WTC11 (cell line): ENCODE measurements around the gene FRMD5. TPM values are rescaled to one million over a fixed set of nuclear protein-coding genes. Genes with fewer than 3 reads are reported as not detected.
"Not testable (repeated sequence)": the region's sequence is repeated elsewhere in the genome, so short reads cannot be mapped to it uniquely, and the experiment has no call there.

Experiments used
- ATAC-seq: fragments of 200-7000 bp; cut with Tn5 transposase; 2 replicates; pipeline ENCODE4 v1.10.0; 2021; ENCODE audit warnings: mild to moderate bottlenecking, moderate library complexity
- CTCF ChIA-PET: fragments of 300-600 bp; sonication (Branson Sonifier 250); formaldehyde crosslinking; loops from one replicate; lab custom pipeline; 2021; ENCODE audit warnings: antibody characterized with exemption; lab: Charles Lee
- POLR2A ChIA-PET: fragments of 350-600 bp; sonication (Branson Sonifier 250); formaldehyde crosslinking; loops from one replicate; lab custom pipeline; 2021; ENCODE audit warnings: antibody characterized with exemption; lab: Charles Lee
- DNase-seq: peaks from one replicate; pipeline ENCODE4 v3.0.0; 2021; ENCODE audit warnings: low spot score
- H3K27ac Mint-ChIP-seq: 2 replicates; pipeline ENCODE4 v1.8.0; 2021; ENCODE audit warnings: mixed read lengths
- H3K27me3 Mint-ChIP-seq: 2 replicates; pipeline ENCODE4 v1.8.0; 2021; ENCODE audit warnings: low read depth, mild to moderate bottlenecking, moderate library complexity, mixed read lengths
- H3K36me3 Mint-ChIP-seq: 2 replicates; pipeline ENCODE4 v1.8.0; 2021; ENCODE audit warnings: mixed read lengths
- H3K4me1 Mint-ChIP-seq: 2 replicates; pipeline ENCODE4 v1.8.0; 2022; ENCODE audit warnings: mixed read lengths
- H3K4me3 Mint-ChIP-seq: 2 replicates; pipeline ENCODE4 v1.8.0; 2021; ENCODE audit warnings: mild to moderate bottlenecking, moderate library complexity, mixed read lengths
- H3K9me3 Mint-ChIP-seq: 2 replicates; pipeline ENCODE4 v1.8.0; 2021; ENCODE audit warnings: mixed read lengths
- ATF1 ChIP-seq: sonication (generic); formaldehyde crosslinking; IDR thresholded peaks from 2 replicates; pipeline ENCODE4 v1.8.1; 2023; ENCODE audit warnings: mild to moderate bottlenecking, moderate library complexity, missing genetic modification reagents
- CBFB ChIP-seq: sonication (generic); formaldehyde crosslinking; IDR thresholded peaks from 2 replicates; pipeline ENCODE4 v1.8.1; 2022; ENCODE audit warnings: mild to moderate bottlenecking, low read depth, missing genetic modification reagents
- CDX4 ChIP-seq: fragments of 250-450 bp; sonication (Bioruptor Pico); IDR thresholded peaks from 2 replicates; pipeline ENCODE4 v1.9.0; 2021; ENCODE audit warnings: moderate library complexity, mild to moderate bottlenecking, inconsistent platforms, borderline replicate concordance
- CREM ChIP-seq: sonication (generic); formaldehyde crosslinking; IDR thresholded peaks from 2 replicates; pipeline ENCODE4 v1.8.1; 2022; ENCODE audit warnings: mild to moderate bottlenecking, missing genetic modification reagents, moderate library complexity
- ESRRA ChIP-seq: sonication (generic); formaldehyde crosslinking; IDR thresholded peaks from 2 replicates; pipeline ENCODE4 v1.8.1; 2022; ENCODE audit warnings: mild to moderate bottlenecking, missing genetic modification reagents, borderline replicate concordance
- FOXK1 ChIP-seq: sonication (generic); formaldehyde crosslinking; IDR thresholded peaks from 2 replicates; pipeline ENCODE4 v1.8.0; 2022; ENCODE audit warnings: mild to moderate bottlenecking, moderate library complexity, missing genetic modification reagents
- GABPB1 ChIP-seq: sonication (generic); formaldehyde crosslinking; IDR thresholded peaks from 2 replicates; pipeline ENCODE4 v1.8.1; 2023; ENCODE audit warnings: mild to moderate bottlenecking, missing genetic modification reagents
- HMGA2 ChIP-seq: fragments of 250-450 bp; sonication (Bioruptor Pico); IDR thresholded peaks from 2 replicates; pipeline ENCODE4 v1.4.0; 2021; ENCODE audit warnings: mild to moderate bottlenecking, moderate library complexity
- JUN ChIP-seq: sonication (generic); formaldehyde crosslinking; IDR thresholded peaks from 2 replicates; pipeline ENCODE4 v1.8.0; 2023; ENCODE audit warnings: mild to moderate bottlenecking, missing genetic modification reagents
- MXD4 ChIP-seq: fragments of 250-450 bp; sonication (Bioruptor Pico); IDR thresholded peaks from 2 replicates; pipeline ENCODE4 v1.8.0; 2021; ENCODE audit warnings: mild to moderate bottlenecking, moderate library complexity, borderline replicate concordance
- MYBL2 ChIP-seq: sonication (generic); formaldehyde crosslinking; IDR thresholded peaks from 2 replicates; pipeline ENCODE4 v1.8.1; 2023; ENCODE audit warnings: mild to moderate bottlenecking, moderate library complexity, missing genetic modification reagents
- NFYB ChIP-seq: sonication (generic); formaldehyde crosslinking; conservative IDR thresholded peaks from 2 replicates; pipeline ENCODE4 v1.8.0; 2022; ENCODE audit warnings: low read depth, missing genetic modification reagents
- PREB ChIP-seq: sonication (generic); formaldehyde crosslinking; IDR thresholded peaks from 2 replicates; pipeline ENCODE4 v1.8.1; 2022; ENCODE audit warnings: mild to moderate bottlenecking, missing genetic modification reagents, moderate library complexity, borderline replicate concordance
- PRRX2 ChIP-seq: fragments of 250-450 bp; sonication (Bioruptor Pico); IDR thresholded peaks from 2 replicates; pipeline ENCODE4 v1.8.0; 2021; ENCODE audit warnings: mild to moderate bottlenecking
- RELA ChIP-seq: sonication (generic); formaldehyde crosslinking; IDR thresholded peaks from 2 replicates; pipeline ENCODE4 v1.8.1; 2022; ENCODE audit warnings: missing genetic modification reagents, mild to moderate bottlenecking, borderline replicate concordance
- SMAD3 ChIP-seq: sonication (generic); formaldehyde crosslinking; IDR thresholded peaks from 2 replicates; pipeline ENCODE4 v1.8.0; 2022; ENCODE audit warnings: missing genetic modification reagents, mild to moderate bottlenecking, borderline replicate concordance
- SP1 ChIP-seq: sonication (generic); formaldehyde crosslinking; conservative IDR thresholded peaks from 2 replicates; pipeline ENCODE4 v1.8.1; 2022; ENCODE audit warnings: missing genetic modification reagents
- TCF7 ChIP-seq: sonication (generic); formaldehyde crosslinking; IDR thresholded peaks from 2 replicates; pipeline ENCODE4 v1.8.0; 2022; ENCODE audit warnings: mild to moderate bottlenecking, low read depth, missing genetic modification reagents, moderate library complexity
- ZBTB21 ChIP-seq: sonication (generic); formaldehyde crosslinking; IDR thresholded peaks from 2 replicates; pipeline ENCODE4 v1.8.1; 2023; ENCODE audit warnings: mild to moderate bottlenecking, missing genetic modification reagents, borderline replicate concordance
- ZNF219 ChIP-seq: sonication (generic); formaldehyde crosslinking; IDR thresholded peaks from 2 replicates; pipeline ENCODE4 v1.8.0; 2023; ENCODE audit warnings: missing genetic modification reagents, mild to moderate bottlenecking, borderline replicate concordance
- total RNA-seq: library from RNA; stranded (reverse); gene quantifications from 3 replicates; pipeline ENCODE4 v1.2.3, GENCODE V29; 2021
- TF ChIP-seq, protein P1 (sequence below): sonication (generic); formaldehyde crosslinking; IDR thresholded peaks from 2 replicates; pipeline ENCODE4 v1.8.0; 2022; ENCODE audit warnings: mild to moderate bottlenecking, missing genetic modification reagents
- TF ChIP-seq, protein P2 (sequence below): fragments of 250-450 bp; sonication (Bioruptor Pico); IDR thresholded peaks from 2 replicates; pipeline ENCODE4 v2.1.2; 2022; ENCODE audit warnings: mild to moderate bottlenecking, moderate library complexity

Gene FRMD5
- total RNA-seq, 1 experiment from 2014 or later, result 14.1 TPM

DNA sequence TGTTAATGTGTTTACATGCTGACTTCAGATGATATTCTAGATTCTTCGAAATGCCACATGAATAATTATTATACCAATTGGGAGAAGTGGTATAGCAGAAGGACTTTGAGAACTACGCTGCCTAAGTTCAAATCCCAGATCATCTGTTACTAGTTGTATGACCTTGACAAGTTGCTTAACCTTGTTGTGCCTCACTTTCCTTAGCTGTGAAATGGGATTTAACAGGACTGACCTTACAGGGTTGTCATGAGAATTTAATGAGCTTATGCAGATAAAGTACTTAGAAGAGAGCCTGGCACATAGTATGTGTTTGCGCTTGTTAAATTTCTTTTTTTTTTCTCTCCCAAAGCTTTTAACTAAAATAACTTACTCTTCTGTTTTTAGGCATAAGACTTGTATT, 343.8 kb downstream of the FRMD5 start:
- no peak overlapping the region for H3K27ac Mint-ChIP-seq
- peaks cover 24% of the 10 kb centered on the region for H3K36me3 Mint-ChIP-seq
- H3K4me1 Mint-ChIP-seq, result no peaks in the 10 kb centered on the region
- no peaks in the 10 kb centered on the region for H3K9me3 Mint-ChIP-seq
- ChIA-PET CTCF (no interaction called here), POLR2A (no interaction called here)
- DNase-seq, result no peak
- TF ChIP-seq CDX4 (CRISPR knock-in tag) (no peak), TCF7 (CRISPR knock-in tag) (no peak), CBFB (CRISPR knock-in tag) (no peak), CREM (CRISPR knock-in tag) (no peak), PRRX2 (CRISPR knock-in tag) (no peak), SP1 (CRISPR knock-in tag) (no peak), FOXK1 (no peak), RELA (CRISPR knock-in tag) (no peak), ESRRA (CRISPR knock-in tag) (no peak), NFYB (CRISPR knock-in tag) (no peak), MYBL2 (CRISPR knock-in tag) (no peak), ZNF219 (CRISPR knock-in tag) (no peak), ZBTB21 (no peak), MXD4 (CRISPR knock-in tag) (no peak), ATF1 (CRISPR knock-in tag) (no peak), GABPB1 (CRISPR knock-in tag) (no peak), JUN (no peak), SMAD3 (CRISPR knock-in tag) (no peak)
- TF ChIP-seq, protein P1, sequence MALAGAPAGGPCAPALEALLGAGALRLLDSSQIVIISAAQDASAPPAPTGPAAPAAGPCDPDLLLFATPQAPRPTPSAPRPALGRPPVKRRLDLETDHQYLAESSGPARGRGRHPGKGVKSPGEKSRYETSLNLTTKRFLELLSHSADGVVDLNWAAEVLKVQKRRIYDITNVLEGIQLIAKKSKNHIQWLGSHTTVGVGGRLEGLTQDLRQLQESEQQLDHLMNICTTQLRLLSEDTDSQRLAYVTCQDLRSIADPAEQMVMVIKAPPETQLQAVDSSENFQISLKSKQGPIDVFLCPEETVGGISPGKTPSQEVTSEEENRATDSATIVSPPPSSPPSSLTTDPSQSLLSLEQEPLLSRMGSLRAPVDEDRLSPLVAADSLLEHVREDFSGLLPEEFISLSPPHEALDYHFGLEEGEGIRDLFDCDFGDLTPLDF (CRISPR knock-in tag), result no peak
- TF ChIP-seq, protein P2, sequence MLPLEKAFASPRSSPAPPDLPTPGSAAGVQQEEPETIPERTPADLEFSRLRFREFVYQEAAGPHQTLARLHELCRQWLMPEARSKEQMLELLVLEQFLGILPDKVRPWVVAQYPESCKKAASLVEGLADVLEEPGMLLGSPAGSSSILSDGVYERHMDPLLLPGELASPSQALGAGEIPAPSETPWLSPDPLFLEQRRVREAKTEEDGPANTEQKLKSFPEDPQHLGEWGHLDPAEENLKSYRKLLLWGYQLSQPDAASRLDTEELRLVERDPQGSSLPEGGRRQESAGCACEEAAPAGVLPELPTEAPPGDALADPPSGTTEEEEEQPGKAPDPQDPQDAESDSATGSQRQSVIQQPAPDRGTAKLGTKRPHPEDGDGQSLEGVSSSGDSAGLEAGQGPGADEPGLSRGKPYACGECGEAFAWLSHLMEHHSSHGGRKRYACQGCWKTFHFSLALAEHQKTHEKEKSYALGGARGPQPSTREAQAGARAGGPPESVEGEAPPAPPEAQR (CRISPR knock-in tag), result no peak
- H3K4me3 Mint-ChIP-seq, result no peak overlapping the region
- no peak for ATAC-seq
- no peaks in the 10 kb centered on the region for H3K27me3 Mint-ChIP-seq

DNA sequence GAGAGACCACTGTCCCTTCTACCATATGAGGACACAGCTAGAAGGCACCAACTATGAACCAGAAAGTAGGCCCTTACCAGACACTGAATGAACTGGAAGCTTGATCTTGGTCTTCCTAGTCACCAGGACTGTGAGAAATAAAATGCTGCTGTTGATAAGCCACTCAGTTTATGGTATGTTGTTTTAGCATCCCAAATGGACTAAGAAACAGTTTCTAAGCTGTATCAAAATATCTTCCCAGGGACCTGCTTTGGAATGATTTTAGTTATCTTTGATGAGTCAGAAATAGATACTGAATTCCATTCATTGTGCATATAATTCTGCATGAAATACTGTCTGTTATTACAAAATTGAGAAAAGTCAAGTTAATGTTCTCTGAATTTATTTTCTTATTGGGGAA, 349.6 kb downstream of the FRMD5 start:
- H3K27me3 Mint-ChIP-seq, result no peaks in the 10 kb centered on the region
- TF ChIP-seq PREB (no peak), HMGA2 (CRISPR knock-in tag) (no peak)
- ATAC-seq, result no peak

DNA sequence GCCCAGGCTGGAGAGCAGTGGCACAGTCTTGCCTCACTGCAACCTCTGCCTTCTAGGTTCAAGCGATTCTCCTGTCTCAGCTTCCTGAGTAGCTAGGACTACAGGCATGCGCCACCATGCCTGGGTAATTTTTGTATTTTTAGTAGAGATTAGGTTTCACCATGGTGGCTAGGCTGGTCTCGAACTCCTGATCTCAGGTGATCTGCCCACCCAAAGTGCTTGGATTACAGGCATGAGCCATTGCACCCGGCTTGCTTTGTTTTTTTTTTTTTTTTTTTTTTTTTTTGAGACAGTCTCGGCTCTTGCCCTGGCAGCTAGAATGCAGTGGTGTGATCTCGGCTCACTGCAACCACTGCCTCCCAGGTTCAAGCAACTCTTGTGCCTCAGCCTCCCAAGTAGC, 362.6 kb downstream of the FRMD5 start:
- H3K27me3 Mint-ChIP-seq, H3K9me3 Mint-ChIP-seq, POLR2A ChIA-PET, H3K4me3 Mint-ChIP-seq, CTCF ChIA-PET, DNase-seq, H3K27ac Mint-ChIP-seq, H3K4me1 Mint-ChIP-seq, ATAC-seq: not testable (repeated sequence)
- peaks cover 29% of the 10 kb centered on the region for H3K36me3 Mint-ChIP-seq

More for the DNA sequence above, 349.6 kb downstream of the FRMD5 start:
- Mint-ChIP-seq H3K9me3 (no peaks in the 10 kb centered on the region), H3K27ac (no peak overlapping the region), H3K4me3 (no peak overlapping the region), H3K4me1 (no peaks in the 10 kb centered on the region), H3K36me3 (peaks cover 24% of the 10 kb centered on the region)
- no peak for DNase-seq
- ChIA-PET CTCF (no interaction called here), POLR2A (no interaction called here)

DNA sequence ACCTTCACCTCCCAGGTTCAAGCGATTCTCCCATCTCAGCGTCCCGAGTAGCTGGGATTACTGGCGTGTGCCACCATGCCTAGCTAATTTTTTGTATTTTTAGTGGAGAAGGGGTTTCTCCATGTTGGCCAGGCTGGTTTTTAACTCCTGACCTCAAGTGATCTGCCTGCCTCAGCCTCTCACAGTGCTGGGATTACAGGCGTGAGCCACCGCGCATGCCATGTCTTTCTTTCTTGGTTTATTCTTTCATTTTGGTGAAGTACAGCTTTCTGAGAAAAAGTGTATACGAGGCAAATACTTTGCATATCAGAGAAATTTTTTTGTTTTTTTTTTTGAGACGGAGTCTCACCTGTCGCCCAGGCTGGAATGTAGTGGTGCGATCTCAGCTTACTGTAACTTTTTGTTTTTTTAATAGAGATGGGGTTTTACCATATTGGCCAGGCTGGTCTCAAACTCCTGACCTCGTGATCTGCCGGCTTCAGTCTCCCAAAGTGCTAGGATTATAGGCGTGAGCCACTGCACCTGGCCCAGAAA, 363.5 kb downstream of the FRMD5 start:
- POLR2A ChIA-PET, H3K9me3 Mint-ChIP-seq, ATAC-seq, H3K27me3 Mint-ChIP-seq, H3K27ac Mint-ChIP-seq, H3K4me3 Mint-ChIP-seq, DNase-seq, H3K4me1 Mint-ChIP-seq: not testable (repeated sequence)
- H3K36me3 Mint-ChIP-seq, result peaks cover 26% of the 10 kb centered on the region
- CTCF ChIA-PET, result interaction anchor here (0.6 to 1.6 kb wide), 2 partner anchors 55 to 410 kb away, joined by 3 to 4 read pairs; partner anchors contain the start of gene ELL3

GRCh38 chr15:43830691-43831275, 364.3 kb downstream of the FRMD5 start:
- H3K4me3 Mint-ChIP-seq, H3K9me3 Mint-ChIP-seq, H3K27me3 Mint-ChIP-seq, DNase-seq, ATAC-seq, H3K4me1 Mint-ChIP-seq, H3K27ac Mint-ChIP-seq, POLR2A ChIA-PET: not testable (repeated sequence)
- CTCF ChIA-PET, result interaction anchor here (1.6 kb wide), 1 partner anchor 54 kb away, joined by 4 read pairs; the partner anchor contains the start of gene ELL3
- H3K36me3 Mint-ChIP-seq, result peaks cover 21% of the 10 kb centered on the region
